Measurements from ENCODE around the gene SYNCRIP. TPM values are rescaled to one million over a fixed set of nuclear protein-coding genes. Genes with fewer than 3 reads are reported as not detected.

SYNCRIP gene
- 36.1 and 63.9 TPM in 2 replicates for total RNA-seq

DNA sequence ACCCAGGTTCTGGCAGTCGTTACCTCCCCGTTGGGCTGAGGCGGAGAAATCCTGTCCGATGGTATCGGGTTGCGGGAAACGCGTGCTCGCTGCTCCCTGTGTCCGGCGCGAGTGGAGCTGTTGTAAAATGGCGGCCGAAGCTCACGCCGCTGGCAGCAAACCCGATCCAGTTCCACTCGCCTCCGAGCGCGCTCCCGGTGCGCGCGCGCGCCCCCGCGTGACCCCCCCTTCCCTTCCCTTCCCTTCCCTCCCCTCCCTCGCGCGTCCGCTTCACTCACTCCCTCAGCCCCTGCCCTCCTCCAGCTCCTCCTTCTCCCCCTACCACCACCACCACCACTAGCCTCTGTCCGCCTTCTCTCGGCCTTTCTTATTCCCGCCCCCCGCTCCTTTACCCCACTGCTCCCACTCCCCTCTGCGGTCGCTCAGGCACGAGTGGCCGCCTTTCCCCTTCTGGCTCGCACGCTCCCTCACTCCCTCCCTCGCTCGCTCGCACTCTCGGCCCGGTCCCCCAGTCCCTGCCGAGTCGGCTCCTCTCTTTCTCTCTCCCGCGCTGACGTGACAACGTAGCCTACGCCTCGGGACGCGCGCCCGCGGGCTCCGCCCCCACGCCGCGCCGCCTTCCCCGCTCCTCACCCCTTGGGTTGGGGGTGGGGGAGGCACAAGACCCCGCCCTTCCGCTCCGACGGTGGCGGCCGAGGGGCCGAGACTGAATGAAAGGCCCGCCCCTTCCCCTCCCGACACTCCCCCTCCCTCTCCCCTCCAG is at the start of gene SYNCRIP:
Gene SYNCRIP (minus strand): TSS at position 113 of the 763 bp plus-strand sequence. CDS start 1,447 bp downstream, outside the sequence.

DNA sequence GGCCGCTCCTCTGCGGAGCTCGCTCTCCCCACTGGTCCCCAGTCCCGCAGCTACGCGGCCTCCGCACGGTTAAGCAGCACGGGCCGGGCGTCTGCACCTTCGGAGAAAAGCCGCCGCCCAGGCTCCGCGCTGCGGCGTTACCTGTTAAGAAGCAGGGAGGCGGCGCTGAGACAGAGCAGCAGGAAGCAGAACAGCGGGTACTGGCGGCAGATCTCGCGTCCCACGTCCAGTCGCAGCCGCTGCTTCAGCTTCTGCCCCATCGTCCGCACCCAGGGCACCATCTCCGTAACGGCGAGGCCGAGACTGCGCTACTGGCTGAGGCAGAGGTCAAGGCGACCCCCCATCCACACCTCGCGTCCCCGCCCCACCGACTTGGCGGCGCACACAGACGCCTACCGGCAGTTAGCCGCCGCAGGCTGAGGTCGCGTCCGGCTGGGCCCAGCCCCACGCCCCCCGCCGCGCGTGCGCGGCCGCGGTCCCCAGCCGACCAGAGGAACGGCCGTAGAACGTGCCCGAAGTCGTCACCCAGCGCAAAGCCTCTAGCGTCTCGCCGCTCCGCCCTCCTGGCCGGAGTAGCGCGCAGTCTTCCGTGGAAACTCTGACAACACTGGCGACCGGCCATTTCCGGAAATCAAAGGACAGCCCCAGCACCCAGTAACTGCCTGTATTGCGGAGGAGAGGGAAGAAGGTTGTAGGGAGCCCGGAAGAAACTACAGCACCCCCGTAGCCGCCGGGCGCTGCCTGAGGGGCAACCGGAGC is 49.1 kb downstream of the SYNCRIP start, which contains the start of gene SNX14:
Gene SNX14 (minus strand): TSS at position 421 of the 759 bp plus-strand sequence. CDS start 140 bp downstream, at position 281.

Small RNA genes within 50 kb of the gene (small RNA-seq; reads per million reads assigned to genes)
- gene SNORD50B, result not detected

Other genes with a start within 250 kb of the SYNCRIP start
- 85.2 and 161 TPM in 2 replicates for gene NT5E, start 192.8 kb downstream of the SYNCRIP start, total RNA-seq
- gene SNX14, start 49.0 kb downstream of the SYNCRIP start, total RNA-seq, result 99.3 and 110 TPM in 2 replicates

Measured in placental epithelial cell (primary cell).